Activated CD4-positive, alpha-beta T cell treated with anti-CD3 and anti-CD28 coated beads, Interleukin-2, amount 50 U/mL, for 24 hours (primary cell): ENCODE results near the gene ZNF155.

Experiments
- DNase-seq, 2 donors: peaks; one replicate each; pipeline ENCODE4 v3.0.0-alpha.2; 2020; ENCODE audit warnings: low read depth in 1 of 2, low spot score in 1 of 2

ZNF155 gene

GRCh38 chr19:44003461-44004009 lies 19.5 kb downstream of the ZNF155 start:
- no peak for DNase-seq

GRCh38 chr19:44005973-44006372 lies 22.0 kb downstream of the ZNF155 start:
- no peak for DNase-seq

GRCh38 chr19:44007473-44007872 lies 23.5 kb downstream of the ZNF155 start:
- no peak for DNase-seq

- DNase-seq: no peak
These were observed 26.5 kb downstream of the ZNF155 start for GRCh38 chr19:44010468-44010867.

GRCh38 chr19:44019498-44019897 lies 35.5 kb downstream of the ZNF155 start:
- no peak for DNase-seq

- no peak for DNase-seq
These were observed 37.2 kb downstream of the ZNF155 start for GRCh38 chr19:44021221-44021620.

GRCh38 chr19:44024900-44025216 lies 40.9 kb downstream of the ZNF155 start:
- no peak for DNase-seq

GRCh38 chr19:44025217-44025936 lies 41.4 kb downstream of the ZNF155 start, which contains the start of gene ZNF222:
ZNF222 (plus strand) TSS chr19:44025379; CDS start chr19:44025437, 58 bp downstream.
- peak; percentile 54 to 76 for DNase-seq

DNA sequence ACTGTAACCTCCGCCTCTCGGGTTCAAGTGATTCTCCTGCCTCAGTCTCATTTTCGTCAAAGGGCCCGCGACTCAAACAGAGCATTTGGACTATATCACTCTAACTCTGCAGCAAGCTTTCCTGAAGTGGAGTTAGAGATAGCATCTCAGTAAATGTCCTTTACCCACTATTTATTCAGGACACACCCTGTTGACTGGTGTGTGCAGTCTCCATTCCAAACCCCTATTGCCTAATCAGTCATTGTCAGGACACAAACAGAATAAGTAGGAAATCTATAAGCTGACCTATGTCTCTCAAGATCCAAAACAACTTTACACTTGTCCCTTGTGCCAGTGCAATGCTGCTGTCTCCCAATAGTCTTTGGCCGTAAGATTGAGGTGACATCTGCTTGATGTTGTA lies 42.6 kb downstream of the ZNF155 start:
- DNase-seq: no peak

- no peak for DNase-seq
These were observed 48.1 kb downstream of the ZNF155 start for GRCh38 chr19:44032001-44032610.

- no peak for DNase-seq
These were observed 58.2 kb downstream of the ZNF155 start for GRCh38 chr19:44042147-44042546.
